GM18951 (cell line): ENCODE results near the gene DPPA3.

ENCODE experiments used
- POLR2A ChIP-seq: IDR thresholded peaks from 4 replicates; pipeline ENCODE4 v1.6.1; 2011; ENCODE audit warnings: mild to moderate bottlenecking; ENCODE audit not compliant: insufficient read length, insufficient read depth; ENCODE audit errors: extremely low read depth
- in situ Hi-C: fragments of 300-500 bp; cut with MboI; formaldehyde crosslinking; loops from one replicate; pipeline ENCODE4 v1.12.0; 2022; ENCODE audit warnings: low sequenced_read_pairs, mixed read lengths, inconsistent platforms; ENCODE audit not compliant: unreplicated experiment

The DPPA3 gene

GRCh38 chr12:7711133-7711532 is at the start of gene DPPA3:
Gene DPPA3 (plus strand): TSS chr12:7711433. CDS start chr12:7711571, 138 bp downstream.
- TF ChIP-seq POLR2A = no peak
- in situ Hi-C loops = no loop called here

- no peak for TF ChIP-seq POLR2A
- in situ Hi-C loops = no loop called here
Observed at GRCh38 chr12:7661741-7662140, 49.5 kb upstream of the DPPA3 start.

GRCh38 chr12:7666595-7666994 is 44.6 kb upstream of the DPPA3 start:
- TF ChIP-seq POLR2A = no peak
- in situ Hi-C loops = no loop called here

GRCh38 chr12:7667125-7667524 is 44.1 kb upstream of the DPPA3 start:
- in situ Hi-C loops = no loop called here

GRCh38 chr12:7668171-7668570 is 43.1 kb upstream of the DPPA3 start:
- no peak for TF ChIP-seq POLR2A
- in situ Hi-C loops = no loop called here

More at GRCh38 chr12:7667125-7667524, 44.1 kb upstream of the DPPA3 start:
- TF ChIP-seq POLR2A = no peak

GRCh38 chr12:7675455-7675854 is 35.8 kb upstream of the DPPA3 start:
- in situ Hi-C loops = loop anchor here (10.0 kb wide), 1 partner anchor 129 kb away; no protein-coding TSS in a partner anchor

GRCh38 chr12:7677432-7677888 is 33.8 kb upstream of the DPPA3 start:
- in situ Hi-C loops = loop anchor here (10.0 kb wide), 1 partner anchor 127 kb away; no protein-coding TSS in a partner anchor

- in situ Hi-C loops = loop anchor here (10.0 kb wide), 1 partner anchor 126 kb away; no protein-coding TSS in a partner anchor
- no peak for TF ChIP-seq POLR2A
Observed at GRCh38 chr12:7678744-7679143, 32.5 kb upstream of the DPPA3 start.

GRCh38 chr12:7679251-7680045 is 31.8 kb upstream of the DPPA3 start:
- in situ Hi-C loops = loop anchor here (10.0 kb wide), 1 partner anchor 125 kb away; no protein-coding TSS in a partner anchor

GRCh38 chr12:7681535-7681934 is 29.7 kb upstream of the DPPA3 start:
- in situ Hi-C loops = no loop called here
- TF ChIP-seq POLR2A = no peak

More at GRCh38 chr12:7679251-7680045, 31.8 kb upstream of the DPPA3 start:
- no peak for TF ChIP-seq POLR2A

- no peak for TF ChIP-seq POLR2A
- in situ Hi-C loops = no loop called here
Observed at GRCh38 chr12:7693793-7694192, 17.4 kb upstream of the DPPA3 start.

- in situ Hi-C loops = no loop called here
- TF ChIP-seq POLR2A = no peak
Observed at GRCh38 chr12:7694556-7695236, 16.5 kb upstream of the DPPA3 start.

GRCh38 chr12:7695237-7695560 is 16.0 kb upstream of the DPPA3 start:
- in situ Hi-C loops = no loop called here
- TF ChIP-seq POLR2A = no peak

- TF ChIP-seq POLR2A = no peak
- in situ Hi-C loops = no loop called here
Observed at GRCh38 chr12:7695566-7696197, 15.6 kb upstream of the DPPA3 start, which contains the start of gene GDF3. Gene GDF3 (minus strand): TSS chr12:7695775. CDS start chr12:7695728, 47 bp downstream.

GRCh38 chr12:7705846-7706245 is 5.4 kb upstream of the DPPA3 start:
- TF ChIP-seq POLR2A = no peak
- in situ Hi-C loops = no loop called here
